PFSK-1 (cell line): ENCODE data around the gene GDPD4.

Experiments
- FOXP2 ChIP-seq: optimal IDR thresholded peaks from 2 replicates; pipeline ENCODE3; 2011; ENCODE audit warnings: borderline replicate concordance, control low read depth, inconsistent platforms; ENCODE audit not compliant: insufficient read depth; ENCODE audit errors: extremely low read length, extremely low read depth
- POLR2AphosphoS5 ChIP-seq: IDR thresholded peaks from 2 replicates; pipeline ENCODE4 v1.6.1; 2012; ENCODE audit warnings: low read depth, mild to moderate bottlenecking, control low read depth, low read length, moderate library complexity
- REST ChIP-seq, 2 experiments: IDR thresholded peaks; 2 replicates each; pipeline versions ENCODE4 v1.6.1 to v1.8.0; 2011 to 2012; ENCODE audit warnings: low read depth in 2 of 2, low read length in 2 of 2, control low read depth in 1 of 2, inconsistent platforms in 1 of 2, mild to moderate bottlenecking in 1 of 2, moderate library complexity in 1 of 2; ENCODE audit not compliant: insufficient read depth in 1 of 2
- SIN3A ChIP-seq: IDR thresholded peaks from 2 replicates; pipeline ENCODE4 v1.6.1; 2012; ENCODE audit warnings: mild to moderate bottlenecking, low read length, moderate library complexity, borderline replicate concordance; ENCODE audit not compliant: insufficient read depth
- TAF1 ChIP-seq: IDR thresholded peaks from 2 replicates; pipeline ENCODE4 v1.6.1; 2012; ENCODE audit warnings: low read length, control low read depth, borderline replicate concordance; ENCODE audit not compliant: insufficient read depth

Gene GDPD4

GRCh38 chr11:77283101-77283500, 18.4 kb downstream of the GDPD4 start:
- TF ChIP-seq FOXP2 = no peak
- TF ChIP-seq TAF1 = no peak
- TF ChIP-seq REST (IDR thresholded peaks at IDR 0.05; ENCODE audit: insufficient read depth in 1 of 2, low read depth in 2 of 2, low read length in 2 of 2) = no peak
- no peak for TF ChIP-seq SIN3A
- TF ChIP-seq POLR2AphosphoS5 = no peak

GRCh38 chr11:77278595-77279506, 22.6 kb downstream of the GDPD4 start:
- no peak for TF ChIP-seq POLR2AphosphoS5
- TF ChIP-seq SIN3A = no peak
- TF ChIP-seq FOXP2 = no peak
- TF ChIP-seq REST (IDR thresholded peaks at IDR 0.05; ENCODE audit: insufficient read depth in 1 of 2, low read depth in 2 of 2, low read length in 2 of 2) = no peak
- TF ChIP-seq TAF1 = no peak

- TF ChIP-seq POLR2AphosphoS5 = no peak
- no peak for TF ChIP-seq FOXP2
- TF ChIP-seq TAF1 = no peak
- no peak for TF ChIP-seq REST (IDR thresholded peaks at IDR 0.05; ENCODE audit: insufficient read depth in 1 of 2, low read depth in 2 of 2, low read length in 2 of 2)
- no peak for TF ChIP-seq SIN3A
Observed at GRCh38 chr11:77276271-77276670, 25.2 kb downstream of the GDPD4 start.

- TF ChIP-seq SIN3A (no peak), REST (IDR thresholded peaks at IDR 0.05; ENCODE audit: insufficient read depth in 1 of 2, low read depth in 2 of 2, low read length in 2 of 2) (no peak), TAF1 (no peak), FOXP2 (no peak), POLR2AphosphoS5 (no peak)
Observed at GRCh38 chr11:77270921-77271320, 30.6 kb downstream of the GDPD4 start.
